Neural progenitor cell (in vitro differentiated cells): ENCODE measurements around the gene PLEKHA7. TPM values are rescaled to one million over a fixed set of nuclear protein-coding genes. Genes with fewer than 3 reads are reported as not detected.

ENCODE experiments used
- DNase-seq: peaks from one replicate; pipeline ENCODE4 v3.0.0-alpha.2; 2016; ENCODE audit warnings: low spot score
- H2AFZ ChIP-seq: fragments of 200-600 bp; sonication (generic); replicated peaks from 2 replicates; pipeline ENCODE4 v1.6.1; 2016; ENCODE audit warnings: antibody characterized with exemption
- H3F3A ChIP-seq: fragments of 200-600 bp; sonication (generic); 2 replicates; pipeline ENCODE4 v1.6.1; 2016; ENCODE audit warnings: antibody characterized with exemption, low read depth
- H3K27ac ChIP-seq: fragments of 200-600 bp; sonication (generic); 2 replicates; pipeline ENCODE4 v1.5.1; 2016; ENCODE audit warnings: mild to moderate bottlenecking
- H3K27me3 ChIP-seq: fragments of 200-600 bp; sonication (generic); 2 replicates; pipeline ENCODE4 v1.6.1; 2016; ENCODE audit warnings: mild to moderate bottlenecking, moderate library complexity
- H3K36me3 ChIP-seq: fragments of 200-600 bp; sonication (generic); 2 replicates; pipeline ENCODE4 v1.5.1; 2016
- H3K4me1 ChIP-seq: fragments of 200-600 bp; sonication (generic); 2 replicates; pipeline ENCODE4 v1.6.1; 2016; ENCODE audit warnings: mixed run types
- H3K4me2 ChIP-seq: fragments of 200-600 bp; sonication (generic); 2 replicates; pipeline ENCODE4 v1.6.1; 2016
- H3K4me3 ChIP-seq: fragments of 200-600 bp; sonication (generic); 2 replicates; pipeline ENCODE4 v1.5.1; 2016
- H3K79me2 ChIP-seq: fragments of 200-600 bp; sonication (generic); 2 replicates; pipeline ENCODE4 v1.6.1; 2016; ENCODE audit warnings: low read depth
- H3K9ac ChIP-seq: fragments of 200-600 bp; sonication (generic); 2 replicates; pipeline ENCODE4 v1.6.1; 2016
- H3K9me3 ChIP-seq: fragments of 200-600 bp; sonication (generic); 2 replicates; pipeline ENCODE4 v1.5.1; 2016; ENCODE audit warnings: low read depth
- H4K20me1 ChIP-seq: fragments of 200-600 bp; sonication (generic); 2 replicates; pipeline ENCODE4 v1.6.1; 2016; ENCODE audit warnings: low read depth
- H3K27ac Mint-ChIP-seq: 3 replicates; pipeline ENCODE4 v1.8.0; 2021; ENCODE audit warnings: mixed read lengths
- H3K27me3 Mint-ChIP-seq: 2 replicates; pipeline ENCODE4 v1.8.0; 2022; ENCODE audit warnings: low read depth, mild to moderate bottlenecking, inconsistent platforms, moderate library complexity, mixed read lengths; ENCODE audit not compliant: insufficient read depth
- H3K36me3 Mint-ChIP-seq: 3 replicates; pipeline ENCODE4 v1.8.0; 2021; ENCODE audit warnings: mixed read lengths
- H3K4me1 Mint-ChIP-seq: 3 replicates; pipeline ENCODE4 v1.8.0; 2021; ENCODE audit warnings: mixed read lengths
- H3K4me3 Mint-ChIP-seq: 3 replicates; pipeline ENCODE4 v1.8.0; 2021; ENCODE audit warnings: mild to moderate bottlenecking, moderate library complexity, mixed read lengths
- H3K9me3 Mint-ChIP-seq: 3 replicates; pipeline ENCODE4 v1.8.0; 2020; ENCODE audit warnings: mixed read lengths
- EZH2 ChIP-seq: fragments of 200-600 bp; sonication (generic); IDR thresholded peaks from 2 replicates; pipeline ENCODE4 v1.6.1; 2017; ENCODE audit warnings: antibody characterized with exemption, mild to moderate bottlenecking, moderate library complexity
- EZH2phosphoT487 ChIP-seq: fragments of 200-600 bp; sonication (generic); IDR thresholded peaks from 2 replicates; pipeline ENCODE4 v1.6.1; 2017; ENCODE audit warnings: antibody characterized with exemption
- total RNA-seq: library from RNA; depleted of rRNA; stranded (reverse); fragments of >200 nt; gene quantifications from 2 replicates; pipeline ENCODE4 v1.2.3, GENCODE V29; 2015; ENCODE audit warnings: low replicate concordance
- TF ChIP-seq, protein P1 (sequence below): fragments of 200-600 bp; sonication (generic); IDR thresholded peaks from 2 replicates; pipeline ENCODE4 v1.5.1; 2017; ENCODE audit warnings: antibody characterized with exemption, mild to moderate bottlenecking

The PLEKHA7 gene
- total RNA-seq, 1 donor from 2014 or later: 20.3 TPM

DNA sequence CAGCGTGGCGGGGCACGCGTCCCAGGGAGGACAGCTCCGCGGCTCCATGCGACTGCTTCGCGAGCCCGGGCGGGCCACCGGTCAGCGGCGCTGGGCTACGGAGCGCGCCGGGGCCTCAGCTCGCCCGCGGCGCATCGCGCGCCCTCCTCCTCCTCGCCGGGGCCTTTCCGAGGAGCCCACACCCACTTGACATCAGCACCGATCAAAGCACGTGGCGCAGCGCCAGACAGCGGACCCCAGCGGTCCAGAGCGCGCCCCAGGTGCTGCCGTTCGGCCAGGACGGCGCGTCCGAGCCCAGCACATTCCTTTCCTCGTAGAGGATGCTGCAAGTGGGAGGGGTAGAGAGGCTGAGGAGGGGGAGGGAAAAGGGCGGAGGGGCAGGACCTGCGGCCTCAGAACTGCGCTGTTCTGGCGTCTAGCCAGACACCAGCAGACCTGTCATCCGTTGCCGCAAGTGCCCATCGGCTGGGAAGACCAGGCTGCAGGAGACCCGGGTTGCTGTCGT is 88.6 kb downstream of the PLEKHA7 start:
- Histone ChIP-seq H3K9me3 (no peaks in the 10 kb centered on the region), H3K4me1 (peaks cover 61% of the 10 kb centered on the region), H3K4me3 (peak overlapping the region; percentile 65), H4K20me1 (peaks cover 77% of the 10 kb centered on the region), H3K4me2 (peak overlapping the region; percentile 97), H3K36me3 (no peaks in the 10 kb centered on the region), H3K9ac (no peak overlapping the region), H2AFZ (no peak overlapping the region), H3K27ac (no peak overlapping the region), H3K79me2 (no peaks in the 10 kb centered on the region), H3K27me3 (peaks cover 51% of the 10 kb centered on the region), H3F3A (peaks cover 14% of the 10 kb centered on the region)
- Mint-ChIP-seq H3K4me1 (peaks cover 21% of the 10 kb centered on the region), H3K4me3 (peak overlapping the region; percentile 84), H3K36me3 (no peaks in the 10 kb centered on the region), H3K9me3 (no peaks in the 10 kb centered on the region), H3K27ac (no peak overlapping the region), H3K27me3 (peaks cover 26% of the 10 kb centered on the region)
- DNase-seq: peak; percentile 91
- TF ChIP-seq EZH2 (no peak), EZH2phosphoT487 (peak; percentile 30)

DNA sequence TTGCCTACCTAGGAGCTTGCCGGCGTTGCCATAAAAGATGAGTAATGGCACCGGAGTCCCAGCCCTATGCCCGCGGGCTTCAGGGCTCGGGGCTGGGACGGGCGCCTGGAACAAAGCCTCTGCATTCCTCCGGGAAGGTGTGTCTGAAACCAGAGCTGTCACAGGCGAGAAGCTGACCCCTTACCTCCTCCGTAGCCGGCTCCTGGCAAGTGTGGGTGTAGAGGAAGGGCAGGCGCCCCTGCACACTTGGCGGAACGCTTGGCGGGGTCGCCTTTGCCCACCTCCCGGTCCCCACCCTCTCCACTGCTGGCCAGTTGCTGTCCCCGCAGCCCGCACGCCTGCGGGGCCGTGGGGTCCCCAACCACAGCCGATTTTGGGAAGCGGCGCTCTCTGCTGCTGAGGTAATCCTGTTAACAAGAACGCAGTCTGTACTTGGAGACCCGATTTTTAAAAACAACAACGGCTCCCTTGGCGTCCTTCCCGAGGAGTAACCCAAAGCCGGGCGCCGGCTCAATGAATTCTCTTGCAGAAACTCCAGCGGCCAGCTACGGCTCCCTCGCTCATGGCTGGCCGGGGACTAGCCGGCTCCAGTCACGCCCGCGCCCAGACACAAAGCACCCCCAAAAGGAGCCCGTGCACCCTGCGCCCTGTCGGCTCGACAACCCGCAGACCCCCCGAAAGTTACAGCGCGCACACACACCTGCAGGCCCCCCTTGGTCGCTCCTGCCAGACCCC is 89.2 kb downstream of the PLEKHA7 start:
- Mint-ChIP-seq H3K27ac (no peak overlapping the region), H3K4me1 (peaks cover 21% of the 10 kb centered on the region), H3K4me3 (peak overlapping the region; percentile 84), H3K9me3 (no peaks in the 10 kb centered on the region), H3K27me3 (peaks cover 28% of the 10 kb centered on the region), H3K36me3 (no peaks in the 10 kb centered on the region)
- Histone ChIP-seq H3K4me1 (peaks cover 61% of the 10 kb centered on the region), H3K27me3 (peaks cover 51% of the 10 kb centered on the region), H3K9me3 (no peaks in the 10 kb centered on the region), H3K4me2 (peak overlapping the region; percentile 97), H3K27ac (no peak overlapping the region), H3K9ac (no peak overlapping the region), H3F3A (peaks cover 14% of the 10 kb centered on the region), H2AFZ (no peak overlapping the region), H4K20me1 (peaks cover 77% of the 10 kb centered on the region), H3K79me2 (no peaks in the 10 kb centered on the region), H3K4me3 (peak overlapping the region; percentile 65), H3K36me3 (no peaks in the 10 kb centered on the region)
- TF ChIP-seq EZH2phosphoT487: peak; percentile 23
- TF ChIP-seq EZH2: peak; percentile 29
- TF ChIP-seq, protein P1, sequence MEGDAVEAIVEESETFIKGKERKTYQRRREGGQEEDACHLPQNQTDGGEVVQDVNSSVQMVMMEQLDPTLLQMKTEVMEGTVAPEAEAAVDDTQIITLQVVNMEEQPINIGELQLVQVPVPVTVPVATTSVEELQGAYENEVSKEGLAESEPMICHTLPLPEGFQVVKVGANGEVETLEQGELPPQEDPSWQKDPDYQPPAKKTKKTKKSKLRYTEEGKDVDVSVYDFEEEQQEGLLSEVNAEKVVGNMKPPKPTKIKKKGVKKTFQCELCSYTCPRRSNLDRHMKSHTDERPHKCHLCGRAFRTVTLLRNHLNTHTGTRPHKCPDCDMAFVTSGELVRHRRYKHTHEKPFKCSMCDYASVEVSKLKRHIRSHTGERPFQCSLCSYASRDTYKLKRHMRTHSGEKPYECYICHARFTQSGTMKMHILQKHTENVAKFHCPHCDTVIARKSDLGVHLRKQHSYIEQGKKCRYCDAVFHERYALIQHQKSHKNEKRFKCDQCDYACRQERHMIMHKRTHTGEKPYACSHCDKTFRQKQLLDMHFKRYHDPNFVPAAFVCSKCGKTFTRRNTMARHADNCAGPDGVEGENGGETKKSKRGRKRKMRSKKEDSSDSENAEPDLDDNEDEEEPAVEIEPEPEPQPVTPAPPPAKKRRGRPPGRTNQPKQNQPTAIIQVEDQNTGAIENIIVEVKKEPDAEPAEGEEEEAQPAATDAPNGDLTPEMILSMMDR: no peak
- peak; percentile 72 for DNase-seq

DNA sequence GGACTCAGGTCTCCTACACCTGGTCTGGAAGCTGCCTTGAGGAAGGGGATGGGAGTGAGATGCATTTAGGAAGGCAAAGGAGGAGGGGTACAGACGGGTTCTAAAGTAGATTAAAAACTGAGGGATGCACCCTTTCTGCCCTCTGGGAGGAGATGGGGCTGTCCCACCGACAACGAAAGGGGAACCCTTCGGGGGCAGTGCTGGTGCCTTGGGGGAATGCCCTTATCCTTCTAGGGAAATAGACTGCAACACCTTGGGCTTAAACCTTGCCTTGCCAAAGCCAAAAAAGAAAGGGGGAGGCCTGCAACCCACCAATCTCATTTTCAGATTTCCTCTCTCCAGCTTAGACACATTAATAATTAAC is 89.8 kb downstream of the PLEKHA7 start:
- Mint-ChIP-seq H3K4me1 (peaks cover 21% of the 10 kb centered on the region), H3K27me3 (peaks cover 28% of the 10 kb centered on the region), H3K4me3 (peak overlapping the region; percentile 75), H3K9me3 (no peaks in the 10 kb centered on the region), H3K36me3 (no peaks in the 10 kb centered on the region), H3K27ac (no peak overlapping the region)
- Histone ChIP-seq H3K4me3 (peak overlapping the region; percentile 65), H3K4me1 (peaks cover 61% of the 10 kb centered on the region), H3K36me3 (no peaks in the 10 kb centered on the region), H3F3A (peaks cover 14% of the 10 kb centered on the region), H4K20me1 (peaks cover 77% of the 10 kb centered on the region), H3K9ac (no peak overlapping the region), H3K4me2 (peak overlapping the region; percentile 97), H3K9me3 (no peaks in the 10 kb centered on the region), H2AFZ (no peak overlapping the region), H3K27ac (no peak overlapping the region), H3K79me2 (no peaks in the 10 kb centered on the region), H3K27me3 (peaks cover 51% of the 10 kb centered on the region)
- DNase-seq: no peak
- TF ChIP-seq, protein P1: no peak
- TF ChIP-seq EZH2 (no peak), EZH2phosphoT487 (no peak)

DNA sequence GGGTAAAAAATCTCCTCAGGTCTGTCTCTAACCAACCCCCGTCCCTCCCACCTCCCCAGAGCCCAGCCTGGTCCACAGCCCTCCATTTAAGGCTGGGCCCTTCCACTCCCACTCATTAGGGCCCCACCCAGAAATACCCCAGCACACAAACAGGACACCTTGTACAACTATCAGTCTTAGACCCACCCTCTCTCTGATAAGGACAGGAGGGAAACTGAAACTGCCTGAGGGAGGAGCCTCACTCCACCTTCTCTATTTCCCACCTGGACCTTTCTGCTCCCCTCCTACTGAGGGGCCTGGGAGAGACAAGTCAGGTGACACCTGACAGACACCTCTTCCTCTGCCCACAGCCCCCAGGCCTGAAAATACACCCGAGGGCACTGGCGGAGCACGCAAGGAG is 90.2 kb downstream of the PLEKHA7 start:
- peaks cover 14% of the 10 kb centered on the region for H3F3A ChIP-seq
- no peaks in the 10 kb centered on the region for H3K36me3 ChIP-seq
- H3K27ac ChIP-seq: no peak overlapping the region
- no peak overlapping the region for H3K4me3 ChIP-seq
- peak overlapping the region; percentile 97 for H3K4me2 ChIP-seq
- peaks cover 61% of the 10 kb centered on the region for H3K4me1 ChIP-seq
- H2AFZ ChIP-seq: no peak overlapping the region
- Mint-ChIP-seq H3K9me3 (no peaks in the 10 kb centered on the region), H3K4me3 (peak overlapping the region; percentile 75), H3K36me3 (no peaks in the 10 kb centered on the region), H3K4me1 (peaks cover 17% of the 10 kb centered on the region), H3K27ac (no peak overlapping the region), H3K27me3 (peaks cover 28% of the 10 kb centered on the region)
- H3K79me2 ChIP-seq: no peaks in the 10 kb centered on the region
- no peak overlapping the region for H3K9ac ChIP-seq
- H3K9me3 ChIP-seq: no peaks in the 10 kb centered on the region
- H4K20me1 ChIP-seq: peaks cover 73% of the 10 kb centered on the region
- TF ChIP-seq EZH2: no peak
- TF ChIP-seq EZH2phosphoT487: no peak
- TF ChIP-seq, protein P1: no peak
- no peak for DNase-seq
- H3K27me3 ChIP-seq: peaks cover 51% of the 10 kb centered on the region
